Transverse colon (tissue), 4 donors: ENCODE measurements around the gene DGKH.

Experiments
- CTCF ChIP-seq, 5 experiments: fragments of 200-600 bp in 3 of 5; fragments of 450-650 bp in 2 of 5; sonication (generic) in 3 of 5; IDR thresholded peaks; 1 replicate in 2 of 5; 2 replicates in 3 of 5; pipeline ENCODE4 v1.5.1; 2016 to 2017; ENCODE audit warnings: antibody characterized with exemption in 5 of 5, inconsistent platforms in 3 of 5, mild to moderate bottlenecking in 2 of 5, moderate library complexity in 1 of 5
- EP300 ChIP-seq: sonication (generic); formaldehyde crosslinking; IDR thresholded peaks from one replicate; pipeline ENCODE4 v1.6.1; 2017; ENCODE audit warnings: antibody characterized with exemption, low read depth
- POLR2A ChIP-seq: fragments of 450-650 bp; IDR thresholded peaks from one replicate; pipeline ENCODE4 v1.6.1; 2016; ENCODE audit warnings: antibody characterized with exemption, mild to moderate bottlenecking, moderate library complexity
- POLR2AphosphoS5 ChIP-seq, 3 donors: sonication (generic); formaldehyde crosslinking; IDR thresholded peaks; one replicate each; pipeline ENCODE4 v1.6.1; 2016; ENCODE audit warnings: antibody characterized with exemption in 3 of 3

GRCh38 chr13:42239644-42240043 is 191.2 kb downstream of the DGKH start:
- TF ChIP-seq CTCF (IDR thresholded peaks at IDR 0.05) (no peak), EP300 (no peak), POLR2AphosphoS5 (IDR thresholded peaks at IDR 0.05) (no peak), POLR2A (no peak)
